ENCODE results near the gene KBTBD2.
"Not testable (repeated sequence)": the region's sequence is repeated elsewhere in the genome, so short reads cannot be mapped to it uniquely, and the experiment has no call there.

KBTBD2 gene

DNA sequence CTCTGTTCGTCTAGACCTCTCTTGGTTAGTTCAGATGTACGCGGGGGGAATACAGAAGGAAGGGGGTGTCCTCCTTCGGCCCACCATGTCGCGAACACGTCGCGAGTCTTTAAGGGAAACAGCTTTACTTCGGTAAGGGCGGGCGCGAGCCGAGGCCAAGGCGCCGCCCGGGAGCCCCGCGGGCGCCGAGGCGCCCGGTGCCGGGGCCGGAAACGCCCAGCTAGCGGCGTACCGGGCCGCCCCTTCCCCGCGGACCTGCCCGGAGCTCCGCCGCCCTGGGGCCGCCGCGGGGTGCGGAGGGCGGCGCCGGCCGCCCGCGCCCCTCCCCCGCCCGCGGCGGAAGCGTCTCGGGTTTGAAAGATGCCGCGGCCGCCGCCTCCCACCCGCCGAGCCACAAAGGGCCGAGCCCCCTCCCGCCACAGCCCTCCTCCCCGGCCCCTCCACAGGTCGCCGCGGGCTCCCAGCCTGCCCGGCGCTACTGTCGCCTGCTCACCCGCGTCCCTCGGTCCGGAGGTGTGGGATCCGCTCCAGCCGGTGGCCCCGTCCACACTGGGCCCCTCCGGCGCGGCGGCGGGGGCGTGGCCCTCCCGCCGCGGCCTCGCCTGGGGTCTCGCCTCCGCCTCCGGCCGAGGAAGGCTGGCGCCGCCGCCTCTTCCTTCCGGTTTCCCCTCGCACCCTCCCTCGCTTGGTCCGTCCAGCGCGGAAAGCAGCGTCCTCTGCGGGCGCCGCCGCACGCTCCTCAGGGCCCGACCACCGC lies at the start of gene KBTBD2:
Gene KBTBD2, minus strand, starts transcription at position 718 of the 757 bp plus-strand sequence. CDS start 12,156 bp downstream, outside the sequence.
- DNase-seq: peak; percentile 38 to 72 (median 56)

DNA sequence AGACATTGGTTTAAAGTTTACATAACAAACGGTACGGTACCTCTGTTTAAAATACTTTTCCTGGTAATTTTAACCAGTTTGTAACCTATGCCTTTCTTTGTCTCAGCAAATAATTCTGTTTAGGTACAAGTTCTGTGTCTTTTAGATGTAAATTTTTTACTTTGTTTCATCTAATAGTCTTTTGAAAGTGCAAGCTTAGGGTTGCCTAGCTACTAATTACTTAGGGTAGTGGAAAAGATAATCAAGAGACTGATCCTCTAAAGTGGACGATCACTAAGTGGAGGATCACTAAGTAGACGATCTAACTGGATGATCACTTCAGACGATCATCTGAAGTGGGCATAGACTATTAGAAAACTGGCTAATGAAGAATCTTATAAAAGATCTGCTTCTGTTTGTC lies 49.6 kb upstream of the KBTBD2 start:
- DNase-seq: no peak

DNA sequence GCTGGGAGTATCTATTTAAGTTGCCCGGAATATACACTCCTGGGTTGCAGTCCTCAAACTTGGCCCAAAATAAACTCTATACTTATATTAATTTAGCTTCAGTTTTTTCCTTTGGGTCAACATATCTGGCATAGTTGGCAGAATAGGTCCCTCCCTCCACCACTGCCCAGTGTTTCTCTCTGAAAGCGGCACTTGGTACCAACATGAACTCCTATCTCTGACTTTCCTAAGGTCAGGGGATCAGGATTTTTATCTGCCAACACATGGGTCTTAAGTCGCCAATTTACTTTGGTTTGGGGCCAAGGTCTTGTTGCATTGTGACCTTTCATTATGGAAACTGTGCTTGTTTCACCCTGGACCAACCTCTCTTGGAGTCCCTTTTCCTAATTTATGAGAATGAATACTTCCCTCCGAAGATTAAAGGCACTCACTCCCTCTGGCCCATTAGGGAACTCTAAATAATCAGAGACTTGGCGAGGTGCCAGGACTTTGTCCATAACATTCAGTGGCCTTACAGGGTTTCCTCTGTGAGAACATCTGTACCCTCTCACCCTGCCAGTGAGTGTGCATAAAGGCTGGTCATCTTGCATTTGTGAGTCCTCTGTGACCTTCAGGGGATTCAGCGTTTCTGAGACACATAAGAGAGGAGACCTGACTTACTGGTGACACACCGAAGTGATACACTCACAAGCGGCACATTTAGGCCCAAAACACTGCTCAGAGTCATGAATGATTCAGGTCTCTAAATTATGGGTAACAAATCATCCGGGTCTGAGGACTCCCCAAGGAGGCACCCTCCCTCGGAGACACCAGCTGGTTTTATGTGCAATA lies 46.0 kb upstream of the KBTBD2 start:
- DNase-seq: no peak

DNA sequence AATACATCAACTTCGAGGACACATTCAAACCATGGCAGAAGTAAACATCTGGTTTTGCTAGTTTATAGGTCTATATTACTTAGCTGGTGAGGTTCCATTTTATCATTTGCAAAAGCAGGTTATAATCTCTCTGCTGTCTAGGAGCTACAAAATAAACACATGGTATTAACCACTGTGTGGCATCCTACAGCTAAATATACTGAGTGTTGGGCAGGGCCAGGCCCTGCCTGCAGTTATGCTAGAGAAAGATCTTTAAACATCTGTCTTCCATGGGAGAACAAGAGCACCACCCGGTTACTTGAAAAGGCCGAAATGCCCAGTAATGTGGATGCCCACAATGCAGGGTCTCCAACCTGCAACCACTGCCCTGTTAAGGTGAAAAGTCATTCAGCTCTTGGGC lies 45.1 kb upstream of the KBTBD2 start:
- no peak for DNase-seq

DNA sequence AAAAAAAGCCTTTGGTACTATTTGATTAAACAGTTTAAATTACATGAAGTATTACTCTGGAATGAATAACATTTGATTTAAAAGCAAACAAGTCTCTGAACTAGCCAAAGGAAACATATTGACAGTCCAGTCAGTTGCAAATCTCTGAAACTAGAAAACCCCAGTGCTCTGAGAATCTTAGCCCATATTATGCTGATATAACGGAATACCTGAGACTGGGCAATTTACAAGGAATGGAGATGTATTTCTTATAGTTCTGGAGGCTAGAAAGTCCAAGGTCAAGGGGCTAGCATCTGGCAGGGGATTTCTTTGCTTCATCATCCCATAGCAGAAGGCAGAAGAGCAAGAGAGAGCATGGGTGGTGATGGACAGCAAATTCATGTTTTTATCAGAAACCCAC lies 44.0 kb upstream of the KBTBD2 start:
- DNase-seq: no peak

DNA sequence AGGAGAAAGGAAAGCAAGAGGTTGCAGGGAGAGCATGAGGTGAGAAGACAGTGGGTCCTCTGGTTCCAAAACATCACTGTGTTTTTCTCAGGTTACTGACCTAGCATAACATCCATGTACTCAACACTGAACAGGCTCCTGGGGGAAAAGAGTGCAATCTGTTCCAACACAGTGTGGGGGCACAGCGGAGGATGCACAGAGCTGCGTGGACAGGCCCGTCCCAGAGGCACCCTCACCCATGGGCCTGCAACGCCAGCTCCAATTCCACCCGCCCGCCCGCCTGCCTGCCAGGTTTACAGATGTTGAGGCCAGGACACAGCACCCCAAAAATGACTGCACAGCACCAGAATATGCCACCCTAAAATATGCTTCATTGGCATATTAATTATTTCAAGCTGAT lies 38.8 kb upstream of the KBTBD2 start:
- no peak for DNase-seq

DNA sequence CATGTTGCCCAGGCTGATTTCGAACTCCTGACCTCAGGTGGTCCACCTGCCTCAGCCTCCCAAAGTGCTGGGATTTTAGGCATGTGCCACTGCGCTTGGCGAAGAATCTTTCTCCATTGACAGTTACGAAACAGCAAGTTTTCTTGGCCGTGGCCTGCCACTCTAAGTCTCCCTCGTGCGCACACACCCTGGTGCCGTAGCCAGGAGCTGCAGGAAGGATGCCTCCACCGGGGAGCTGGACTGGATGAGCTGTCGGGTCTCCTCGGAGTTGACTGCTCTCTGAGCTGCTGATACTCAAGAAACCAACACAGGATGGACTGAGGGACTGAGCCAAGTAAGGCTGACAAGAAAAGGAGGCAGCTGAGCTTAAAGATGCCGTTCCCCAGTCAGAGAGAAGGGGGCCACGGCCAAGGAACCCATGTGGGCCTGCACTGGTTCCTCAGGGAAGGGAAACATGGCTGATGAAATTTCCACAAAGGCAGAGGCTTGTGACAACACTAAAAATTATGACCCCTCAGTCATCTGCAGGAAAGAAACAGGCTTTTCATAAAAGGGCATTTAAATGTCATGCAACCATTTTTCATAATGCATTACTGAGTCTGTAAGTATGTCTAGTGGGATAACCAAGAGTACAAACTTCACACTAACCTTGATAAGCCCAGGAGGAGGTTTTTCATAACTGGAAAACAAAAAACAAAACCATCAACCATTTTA lies 38.0 kb upstream of the KBTBD2 start:
- DNase-seq: no peak

DNA sequence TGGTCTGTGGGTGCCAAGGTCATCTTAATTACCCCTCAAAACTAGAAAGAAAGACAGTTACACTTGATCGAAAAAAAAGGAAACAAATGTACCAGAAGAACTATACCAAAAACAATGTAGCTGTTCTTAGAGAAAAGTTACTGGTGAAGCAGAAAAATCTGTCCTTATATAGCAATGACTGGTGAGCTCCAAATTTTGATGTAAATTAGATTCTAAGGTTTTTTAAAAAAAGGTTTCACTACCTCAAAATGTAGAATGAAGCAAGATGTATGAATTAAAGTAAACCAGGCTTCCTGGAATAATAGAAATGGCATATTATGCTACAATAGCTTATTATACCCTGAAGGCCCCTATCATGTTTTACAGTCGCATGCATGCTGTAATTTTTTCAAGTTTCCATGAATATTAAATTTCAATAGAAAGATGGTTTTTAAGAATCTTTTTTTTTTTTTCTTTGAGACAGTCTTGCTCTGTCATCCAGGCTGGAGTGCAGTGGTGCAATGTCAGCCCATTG lies 37.3 kb upstream of the KBTBD2 start:
- no peak for DNase-seq

DNA sequence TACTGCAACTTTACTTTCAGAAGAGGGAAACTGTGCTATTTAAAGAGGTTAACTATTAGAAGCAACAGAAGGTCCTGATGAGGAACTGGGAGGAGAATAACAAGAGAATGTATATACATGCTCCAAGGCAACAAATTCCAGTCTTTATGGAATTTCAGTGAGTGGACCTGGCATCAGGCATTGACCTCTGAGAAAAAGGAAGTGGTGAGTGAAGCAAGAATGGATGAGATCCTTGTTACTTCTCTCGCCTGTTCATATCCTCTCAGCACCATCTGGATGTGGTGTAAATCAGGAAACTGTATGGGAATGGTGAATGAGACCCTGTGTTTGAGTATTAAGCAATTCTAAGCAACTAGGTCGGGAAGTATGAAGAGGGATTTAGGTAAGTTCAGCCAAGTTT lies 30.3 kb upstream of the KBTBD2 start:
- no peak for DNase-seq

DNA sequence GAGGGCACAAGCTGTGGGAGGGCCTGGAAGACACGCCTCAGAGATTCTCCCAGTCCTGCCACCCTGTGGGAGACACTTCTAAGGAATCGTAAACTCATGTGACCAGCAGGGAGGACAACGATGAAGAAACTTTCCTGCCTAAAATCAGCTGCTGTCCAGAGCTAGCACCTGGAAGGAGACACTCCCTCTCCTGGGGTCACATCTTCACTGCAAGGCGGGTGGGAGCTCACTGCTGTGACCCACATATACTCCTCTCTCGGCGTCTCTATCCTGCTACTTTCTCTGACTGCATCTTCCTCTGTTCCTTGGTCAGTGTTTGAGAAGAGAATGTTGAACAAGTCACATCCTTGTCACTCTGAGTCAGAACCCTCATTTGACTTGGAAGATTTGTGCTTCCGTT lies 25.4 kb upstream of the KBTBD2 start:
- DNase-seq: not testable (repeated sequence)

DNA sequence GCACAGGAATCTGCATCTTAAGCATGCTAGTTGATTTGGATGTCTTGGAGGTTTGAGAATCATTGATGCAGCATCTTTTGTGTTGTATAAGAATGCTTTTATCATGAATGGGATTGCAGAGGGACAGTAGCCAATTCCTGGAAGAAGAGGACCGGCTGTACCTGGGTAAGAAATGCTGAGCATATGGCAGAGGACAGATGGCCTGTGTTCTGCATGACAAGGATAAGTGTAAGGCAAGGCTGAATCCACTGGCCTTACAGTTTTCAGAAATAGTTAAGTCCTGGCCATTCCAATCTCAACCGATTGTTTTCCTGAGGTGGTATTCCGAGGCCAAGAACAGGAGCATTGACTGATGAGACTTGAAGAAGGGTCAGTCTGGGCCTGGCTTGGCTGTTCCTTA lies 24.4 kb upstream of the KBTBD2 start:
- DNase-seq: no peak

DNA sequence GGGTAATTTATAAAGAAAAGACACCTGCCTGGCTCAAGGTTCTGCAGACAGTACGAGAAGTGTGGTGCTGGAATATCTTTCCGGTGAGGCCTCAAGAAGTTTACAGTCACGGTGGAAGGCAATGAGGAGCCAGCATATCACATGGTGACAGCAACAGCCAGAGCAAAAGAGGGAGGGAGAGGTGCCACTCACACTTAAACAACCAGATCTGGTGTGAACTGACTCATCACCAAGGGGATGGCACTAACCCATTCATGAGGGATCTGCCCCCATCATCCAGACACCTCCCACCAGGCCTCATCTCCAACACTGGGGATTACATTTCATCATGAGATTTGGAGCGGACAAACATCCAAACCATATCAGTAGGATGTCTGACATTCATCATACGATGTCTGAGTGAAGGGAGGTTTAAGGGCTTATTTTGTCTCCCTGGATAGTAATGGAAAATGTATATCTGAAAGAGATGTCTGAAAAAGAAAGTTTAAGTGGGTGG lies 23.5 kb upstream of the KBTBD2 start:
- no peak for DNase-seq

DNA sequence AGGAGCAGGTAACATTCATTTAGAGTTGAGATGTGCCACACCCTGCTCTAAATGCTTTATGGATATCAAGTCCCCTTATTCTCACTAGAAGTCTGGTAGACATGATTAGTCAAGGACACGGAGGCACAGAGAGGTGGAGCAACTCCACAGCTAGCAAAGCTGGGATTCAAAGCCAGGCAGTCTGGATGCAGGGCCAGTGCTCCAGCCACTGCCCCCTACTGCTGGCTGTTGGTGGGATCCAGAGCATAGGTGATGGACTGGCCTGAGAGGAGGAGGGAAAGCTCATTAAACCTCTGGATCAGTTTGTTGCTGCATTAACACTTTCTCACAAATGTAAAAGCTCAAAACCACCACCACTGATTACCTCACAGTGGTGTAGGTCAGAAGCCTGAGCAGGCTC lies 22.6 kb upstream of the KBTBD2 start:
- no peak for DNase-seq

DNA sequence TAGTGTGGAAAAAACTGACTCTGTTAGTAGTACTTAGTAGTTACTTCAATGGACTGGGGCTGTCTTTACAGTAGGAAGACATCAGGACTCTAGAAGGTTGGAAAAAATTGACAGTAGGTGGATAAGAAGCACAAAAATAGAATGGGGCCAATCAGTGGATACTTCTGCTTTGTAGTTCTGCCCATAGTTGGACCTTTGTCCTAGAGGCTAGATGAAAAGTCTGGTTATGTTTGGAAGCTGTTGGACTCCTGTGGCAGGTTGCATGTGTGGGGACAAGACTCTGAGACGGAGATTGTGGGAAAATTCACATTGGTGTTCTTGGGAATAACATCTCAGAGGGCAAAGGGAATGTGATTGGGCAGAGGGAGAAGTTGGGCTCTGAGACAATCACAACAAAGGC lies 18.6 kb upstream of the KBTBD2 start:
- no peak for DNase-seq

DNA sequence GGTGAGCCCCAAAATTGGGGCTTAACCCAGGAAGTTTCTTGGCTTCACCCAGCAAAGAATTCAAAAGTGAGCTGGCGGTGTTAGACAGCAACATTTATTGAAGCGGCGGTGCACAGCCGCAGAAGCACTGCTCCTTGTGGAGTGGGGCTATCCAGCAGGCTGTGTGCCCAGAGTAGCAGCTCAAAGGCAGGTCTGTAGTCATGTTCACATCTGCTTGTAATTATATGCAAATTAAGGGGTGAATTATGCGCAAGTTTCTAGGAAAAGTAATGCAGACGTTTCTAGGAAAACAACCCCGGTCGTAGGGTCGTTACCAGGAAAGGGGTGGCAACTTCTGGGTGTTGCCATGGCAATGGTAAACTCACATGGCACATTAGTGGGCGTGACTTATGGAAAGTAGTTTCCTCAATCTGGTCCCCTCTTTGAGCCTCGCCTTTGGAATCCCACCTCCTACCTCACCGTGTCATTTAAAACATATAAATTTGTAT lies 13.7 kb upstream of the KBTBD2 start:
- DNase-seq: peak in 3 of 4 experiments; percentile 3 to 53 (median 16)

DNA sequence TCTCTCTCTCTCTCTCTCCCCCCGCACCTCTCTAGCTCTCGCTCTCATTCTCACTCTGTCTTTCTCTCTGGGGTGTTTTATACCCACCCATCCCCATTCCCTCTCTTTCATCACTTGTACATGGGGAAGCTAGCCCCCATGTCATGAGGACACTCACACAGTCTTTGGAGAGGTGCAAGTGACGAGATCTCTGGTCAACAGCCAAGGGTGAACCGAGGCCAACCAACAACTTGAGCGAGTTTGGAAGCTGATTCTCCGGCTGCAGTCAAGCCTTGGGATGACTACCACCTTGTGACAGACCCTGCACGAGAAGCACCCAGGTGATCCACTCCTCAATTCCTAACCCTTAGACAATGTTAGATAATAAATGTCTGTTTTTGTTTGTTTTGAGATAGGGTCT lies 10.1 kb upstream of the KBTBD2 start:
- no peak for DNase-seq

DNA sequence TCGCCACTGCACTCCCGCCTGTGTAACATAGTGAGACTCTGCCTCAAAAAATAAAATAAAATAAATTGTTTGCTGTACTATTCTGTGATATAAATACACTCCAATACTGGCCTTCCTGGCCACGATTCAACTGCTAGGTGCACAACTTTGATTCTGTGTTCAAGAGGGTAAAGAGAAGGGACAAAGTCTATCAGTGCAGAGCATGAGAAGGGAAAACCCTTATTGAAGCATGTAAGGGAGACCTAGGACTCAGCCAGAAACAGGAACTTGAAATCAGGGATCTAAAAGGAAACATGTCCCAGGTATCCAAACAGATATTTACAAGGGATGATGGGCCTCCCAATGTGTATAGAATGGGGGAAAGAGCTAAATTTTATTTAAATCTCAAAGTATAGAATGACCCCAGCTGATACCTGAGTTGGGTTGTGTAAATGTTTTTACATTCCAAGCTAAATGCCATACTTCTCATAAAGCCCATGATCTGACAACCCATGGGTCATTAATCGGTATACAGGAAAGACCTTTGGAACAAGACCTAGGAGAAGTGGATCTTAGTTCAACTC lies 9.0 kb upstream of the KBTBD2 start:
- DNase-seq: no peak

DNA sequence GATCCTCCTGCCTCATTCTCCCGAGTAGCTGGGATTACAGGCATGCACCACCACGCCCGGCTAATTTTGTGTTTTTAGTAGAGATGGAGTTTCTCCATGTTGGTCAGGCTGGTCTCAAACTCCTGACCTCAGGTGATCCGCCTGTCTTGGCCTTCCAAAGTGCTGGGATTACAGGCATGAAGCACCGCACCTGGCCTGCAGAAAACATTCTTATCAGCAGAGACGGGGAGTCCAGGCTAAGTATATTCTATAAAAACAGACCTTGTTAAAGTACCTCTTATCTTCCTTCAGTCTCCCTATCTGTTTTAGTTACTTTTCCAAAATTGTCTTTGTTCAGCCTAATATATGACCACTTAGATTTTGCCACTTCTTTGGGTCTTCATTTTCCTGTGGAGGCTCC lies 5.8 kb upstream of the KBTBD2 start:
- DNase-seq: not testable (repeated sequence)

DNA sequence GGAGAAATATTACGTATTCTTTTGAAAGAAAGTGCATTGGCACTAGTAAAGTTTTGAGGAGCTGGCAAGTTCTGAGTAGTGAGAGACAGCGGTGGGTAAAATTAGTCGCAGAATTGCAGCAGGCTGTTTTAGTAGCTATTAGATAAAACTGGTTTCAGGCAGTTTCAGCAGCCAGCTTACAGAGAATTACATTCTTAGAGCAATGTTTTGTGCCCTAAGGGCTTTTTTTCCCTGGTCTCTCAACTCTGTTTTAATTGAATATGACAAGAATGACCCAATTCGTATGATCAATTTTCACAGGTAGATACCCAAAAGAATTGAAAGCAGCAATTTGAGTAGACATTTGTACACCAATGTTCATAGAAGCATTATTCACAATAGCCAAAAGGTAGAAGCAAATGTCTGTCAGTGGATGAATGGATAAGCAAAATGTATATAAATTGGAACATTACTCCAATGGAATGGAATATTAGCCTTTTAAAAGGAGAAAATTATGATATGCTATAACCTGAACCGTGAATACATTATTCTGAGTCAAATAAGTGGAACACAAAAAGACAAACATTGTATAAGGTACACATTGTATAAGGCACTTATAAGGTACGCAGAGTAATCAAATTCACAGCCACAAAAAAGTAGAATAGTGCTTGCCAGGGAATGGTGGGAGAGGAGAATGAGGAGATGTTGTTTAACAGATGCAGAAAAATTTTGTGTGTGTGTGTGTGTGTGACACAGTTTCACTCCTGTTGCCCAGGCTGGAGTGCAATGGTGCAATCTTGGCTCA lies 5.2 kb upstream of the KBTBD2 start:
- DNase-seq: no peak

DNA sequence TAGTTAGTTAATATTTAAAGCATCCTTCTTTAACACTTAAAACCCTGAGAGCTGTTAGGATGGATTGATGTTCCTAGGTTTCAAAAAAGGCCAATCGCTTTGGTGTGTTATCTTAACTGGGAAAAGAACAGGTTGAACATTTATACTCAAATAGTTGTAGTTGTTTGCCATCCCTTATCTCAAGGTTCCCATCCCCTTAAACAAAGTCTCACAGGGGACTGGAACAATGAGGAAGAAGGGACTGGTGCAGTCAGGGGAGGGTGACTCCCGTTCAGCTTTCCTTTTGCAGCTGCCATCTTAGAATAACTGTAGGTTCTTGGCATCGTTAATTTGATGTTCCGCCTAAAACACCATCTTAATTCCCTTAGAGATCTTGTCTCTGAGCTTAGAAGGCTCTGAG lies 2.6 kb upstream of the KBTBD2 start:
- no peak for DNase-seq

DNA sequence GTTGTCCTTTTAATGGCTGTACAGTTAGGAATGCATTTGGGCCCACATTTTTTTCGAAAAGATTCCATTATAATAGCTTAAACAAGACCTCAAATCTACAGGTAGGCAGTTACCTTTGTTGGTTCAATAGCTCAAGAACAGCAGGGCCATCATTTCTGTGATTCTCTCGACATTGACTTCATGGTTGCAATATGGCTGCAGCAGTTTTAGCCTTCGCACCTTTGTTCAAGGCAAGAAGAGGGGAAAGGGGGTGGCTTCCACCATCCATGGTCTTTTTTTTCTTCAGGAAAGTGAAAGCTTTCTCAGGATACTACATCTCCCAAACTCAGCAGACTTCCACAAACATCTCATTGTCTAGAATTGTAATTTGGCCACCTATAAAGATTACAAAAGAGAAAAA lies 2.2 kb upstream of the KBTBD2 start:
- no peak for DNase-seq

DNA sequence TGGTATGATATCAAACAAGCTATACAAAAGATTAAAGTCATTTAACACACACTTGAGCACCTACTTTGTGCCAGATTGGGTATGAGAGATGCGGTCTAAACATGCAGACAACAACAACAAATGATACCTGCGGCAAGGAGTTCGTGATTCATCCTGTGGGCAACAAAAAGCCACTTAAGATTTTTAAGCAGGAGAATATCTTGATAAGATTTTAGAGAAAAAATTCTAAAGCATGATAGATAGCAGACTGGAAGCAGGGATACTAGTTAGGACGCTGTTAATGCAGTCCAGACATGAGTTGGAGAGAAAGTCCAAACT lies 1.6 kb upstream of the KBTBD2 start:
- no peak for DNase-seq

Measured in activated naive CD4-positive, alpha-beta T cell (primary cell).